GM23338 (cell line): ENCODE results near the gene ABCC5.

Experiments used
- CREB1 ChIP-seq: fragments of 250-450 bp; sonication (Bioruptor Pico); IDR thresholded peaks from 2 replicates; pipeline ENCODE4 v1.5.0; 2020; ENCODE audit warnings: low read depth, mild to moderate bottlenecking, moderate library complexity
- EZH2 ChIP-seq: fragments of 200-600 bp; sonication (generic); IDR thresholded peaks from one replicate; pipeline ENCODE4 v1.8.0; 2017; ENCODE audit warnings: antibody characterized with exemption, mild to moderate bottlenecking, low read depth; ENCODE audit not compliant: unreplicated experiment
- EZH2phosphoT487 ChIP-seq: fragments of 200-600 bp; sonication (generic); IDR thresholded peaks from one replicate; pipeline ENCODE4 v1.8.1; 2018; ENCODE audit warnings: antibody characterized with exemption; ENCODE audit not compliant: unreplicated experiment
- NANOG ChIP-seq: IDR thresholded peaks from 2 replicates; pipeline ENCODE4 v1.6.1; 2016; ENCODE audit warnings: antibody characterized with exemption, borderline replicate concordance
- POLR2AphosphoS5 ChIP-seq: IDR thresholded peaks from 2 replicates; pipeline ENCODE4 v1.6.1; 2016; ENCODE audit warnings: antibody characterized with exemption, low read depth
- STAT1 ChIP-seq: IDR thresholded peaks from one replicate; pipeline ENCODE4 v1.6.1; 2016; ENCODE audit warnings: antibody characterized with exemption; ENCODE audit not compliant: unreplicated experiment
- ZNF331 ChIP-seq: fragments of 250-450 bp; sonication (Bioruptor Pico); IDR thresholded peaks from 2 replicates; pipeline ENCODE4 v1.5.0; 2020; ENCODE audit warnings: low read depth, mild to moderate bottlenecking, moderate library complexity
- TF ChIP-seq, protein P1 (sequence below), 2 experiments: fragments of 200-600 bp in 1 of 2; sonication (generic) in 1 of 2; conservative IDR thresholded peaks; 2 replicates each; pipeline versions ENCODE4 v1.5.1 to v1.6.1; 2016 to 2017; ENCODE audit warnings: antibody characterized with exemption in 2 of 2, low read depth in 2 of 2, mild to moderate bottlenecking in 2 of 2, moderate library complexity in 1 of 2
- TF ChIP-seq, protein P2 (sequence below): IDR thresholded peaks from one replicate; pipeline ENCODE4 v1.6.1; 2018; ENCODE audit warnings: antibody characterized with exemption; ENCODE audit not compliant: unreplicated experiment
- TF ChIP-seq, protein P3 (sequence below): fragments of 250-450 bp; sonication (Bioruptor Pico); IDR thresholded peaks from 2 replicates; pipeline ENCODE4 v1.5.0; 2020; ENCODE audit warnings: mild to moderate bottlenecking, moderate library complexity
- TF ChIP-seq, protein P4 (sequence below): IDR thresholded peaks from 2 replicates; pipeline ENCODE4 v1.6.1; 2016; ENCODE audit warnings: antibody characterized with exemption

DNA sequence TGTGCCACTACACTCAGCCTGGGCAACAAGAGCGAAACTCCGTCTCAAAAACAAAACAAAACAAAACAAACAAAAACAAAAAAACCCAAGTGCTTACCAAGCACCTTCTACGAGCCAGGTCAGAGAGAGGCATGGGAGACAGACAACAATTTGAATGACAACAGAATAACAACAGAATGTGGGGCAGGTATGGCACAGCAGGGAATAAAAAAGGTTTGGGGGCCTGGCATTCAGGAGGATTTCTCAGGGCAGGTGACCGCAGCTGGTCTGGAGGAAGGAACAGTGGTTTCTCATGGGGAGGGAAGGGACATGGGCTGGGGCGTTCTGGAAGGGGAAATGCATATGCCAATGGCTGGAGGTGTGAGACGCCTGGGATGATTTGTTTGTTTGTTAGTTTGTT, 110.5 kb downstream of the ABCC5 start:
- TF ChIP-seq POLR2AphosphoS5 (no peak), EZH2 (no peak), CREB1 (no peak), ZNF331 (CRISPR knock-in tag) (no peak), NANOG (no peak), EZH2phosphoT487 (no peak), STAT1 (no peak)
- TF ChIP-seq, protein P1, sequence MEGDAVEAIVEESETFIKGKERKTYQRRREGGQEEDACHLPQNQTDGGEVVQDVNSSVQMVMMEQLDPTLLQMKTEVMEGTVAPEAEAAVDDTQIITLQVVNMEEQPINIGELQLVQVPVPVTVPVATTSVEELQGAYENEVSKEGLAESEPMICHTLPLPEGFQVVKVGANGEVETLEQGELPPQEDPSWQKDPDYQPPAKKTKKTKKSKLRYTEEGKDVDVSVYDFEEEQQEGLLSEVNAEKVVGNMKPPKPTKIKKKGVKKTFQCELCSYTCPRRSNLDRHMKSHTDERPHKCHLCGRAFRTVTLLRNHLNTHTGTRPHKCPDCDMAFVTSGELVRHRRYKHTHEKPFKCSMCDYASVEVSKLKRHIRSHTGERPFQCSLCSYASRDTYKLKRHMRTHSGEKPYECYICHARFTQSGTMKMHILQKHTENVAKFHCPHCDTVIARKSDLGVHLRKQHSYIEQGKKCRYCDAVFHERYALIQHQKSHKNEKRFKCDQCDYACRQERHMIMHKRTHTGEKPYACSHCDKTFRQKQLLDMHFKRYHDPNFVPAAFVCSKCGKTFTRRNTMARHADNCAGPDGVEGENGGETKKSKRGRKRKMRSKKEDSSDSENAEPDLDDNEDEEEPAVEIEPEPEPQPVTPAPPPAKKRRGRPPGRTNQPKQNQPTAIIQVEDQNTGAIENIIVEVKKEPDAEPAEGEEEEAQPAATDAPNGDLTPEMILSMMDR (conservative IDR thresholded peaks at IDR 0.05; ENCODE audit: low read depth in 2 of 2) = no peak
- TF ChIP-seq, protein P2, sequence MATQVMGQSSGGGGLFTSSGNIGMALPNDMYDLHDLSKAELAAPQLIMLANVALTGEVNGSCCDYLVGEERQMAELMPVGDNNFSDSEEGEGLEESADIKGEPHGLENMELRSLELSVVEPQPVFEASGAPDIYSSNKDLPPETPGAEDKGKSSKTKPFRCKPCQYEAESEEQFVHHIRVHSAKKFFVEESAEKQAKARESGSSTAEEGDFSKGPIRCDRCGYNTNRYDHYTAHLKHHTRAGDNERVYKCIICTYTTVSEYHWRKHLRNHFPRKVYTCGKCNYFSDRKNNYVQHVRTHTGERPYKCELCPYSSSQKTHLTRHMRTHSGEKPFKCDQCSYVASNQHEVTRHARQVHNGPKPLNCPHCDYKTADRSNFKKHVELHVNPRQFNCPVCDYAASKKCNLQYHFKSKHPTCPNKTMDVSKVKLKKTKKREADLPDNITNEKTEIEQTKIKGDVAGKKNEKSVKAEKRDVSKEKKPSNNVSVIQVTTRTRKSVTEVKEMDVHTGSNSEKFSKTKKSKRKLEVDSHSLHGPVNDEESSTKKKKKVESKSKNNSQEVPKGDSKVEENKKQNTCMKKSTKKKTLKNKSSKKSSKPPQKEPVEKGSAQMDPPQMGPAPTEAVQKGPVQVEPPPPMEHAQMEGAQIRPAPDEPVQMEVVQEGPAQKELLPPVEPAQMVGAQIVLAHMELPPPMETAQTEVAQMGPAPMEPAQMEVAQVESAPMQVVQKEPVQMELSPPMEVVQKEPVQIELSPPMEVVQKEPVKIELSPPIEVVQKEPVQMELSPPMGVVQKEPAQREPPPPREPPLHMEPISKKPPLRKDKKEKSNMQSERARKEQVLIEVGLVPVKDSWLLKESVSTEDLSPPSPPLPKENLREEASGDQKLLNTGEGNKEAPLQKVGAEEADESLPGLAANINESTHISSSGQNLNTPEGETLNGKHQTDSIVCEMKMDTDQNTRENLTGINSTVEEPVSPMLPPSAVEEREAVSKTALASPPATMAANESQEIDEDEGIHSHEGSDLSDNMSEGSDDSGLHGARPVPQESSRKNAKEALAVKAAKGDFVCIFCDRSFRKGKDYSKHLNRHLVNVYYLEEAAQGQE = no peak
- TF ChIP-seq, protein P3, sequence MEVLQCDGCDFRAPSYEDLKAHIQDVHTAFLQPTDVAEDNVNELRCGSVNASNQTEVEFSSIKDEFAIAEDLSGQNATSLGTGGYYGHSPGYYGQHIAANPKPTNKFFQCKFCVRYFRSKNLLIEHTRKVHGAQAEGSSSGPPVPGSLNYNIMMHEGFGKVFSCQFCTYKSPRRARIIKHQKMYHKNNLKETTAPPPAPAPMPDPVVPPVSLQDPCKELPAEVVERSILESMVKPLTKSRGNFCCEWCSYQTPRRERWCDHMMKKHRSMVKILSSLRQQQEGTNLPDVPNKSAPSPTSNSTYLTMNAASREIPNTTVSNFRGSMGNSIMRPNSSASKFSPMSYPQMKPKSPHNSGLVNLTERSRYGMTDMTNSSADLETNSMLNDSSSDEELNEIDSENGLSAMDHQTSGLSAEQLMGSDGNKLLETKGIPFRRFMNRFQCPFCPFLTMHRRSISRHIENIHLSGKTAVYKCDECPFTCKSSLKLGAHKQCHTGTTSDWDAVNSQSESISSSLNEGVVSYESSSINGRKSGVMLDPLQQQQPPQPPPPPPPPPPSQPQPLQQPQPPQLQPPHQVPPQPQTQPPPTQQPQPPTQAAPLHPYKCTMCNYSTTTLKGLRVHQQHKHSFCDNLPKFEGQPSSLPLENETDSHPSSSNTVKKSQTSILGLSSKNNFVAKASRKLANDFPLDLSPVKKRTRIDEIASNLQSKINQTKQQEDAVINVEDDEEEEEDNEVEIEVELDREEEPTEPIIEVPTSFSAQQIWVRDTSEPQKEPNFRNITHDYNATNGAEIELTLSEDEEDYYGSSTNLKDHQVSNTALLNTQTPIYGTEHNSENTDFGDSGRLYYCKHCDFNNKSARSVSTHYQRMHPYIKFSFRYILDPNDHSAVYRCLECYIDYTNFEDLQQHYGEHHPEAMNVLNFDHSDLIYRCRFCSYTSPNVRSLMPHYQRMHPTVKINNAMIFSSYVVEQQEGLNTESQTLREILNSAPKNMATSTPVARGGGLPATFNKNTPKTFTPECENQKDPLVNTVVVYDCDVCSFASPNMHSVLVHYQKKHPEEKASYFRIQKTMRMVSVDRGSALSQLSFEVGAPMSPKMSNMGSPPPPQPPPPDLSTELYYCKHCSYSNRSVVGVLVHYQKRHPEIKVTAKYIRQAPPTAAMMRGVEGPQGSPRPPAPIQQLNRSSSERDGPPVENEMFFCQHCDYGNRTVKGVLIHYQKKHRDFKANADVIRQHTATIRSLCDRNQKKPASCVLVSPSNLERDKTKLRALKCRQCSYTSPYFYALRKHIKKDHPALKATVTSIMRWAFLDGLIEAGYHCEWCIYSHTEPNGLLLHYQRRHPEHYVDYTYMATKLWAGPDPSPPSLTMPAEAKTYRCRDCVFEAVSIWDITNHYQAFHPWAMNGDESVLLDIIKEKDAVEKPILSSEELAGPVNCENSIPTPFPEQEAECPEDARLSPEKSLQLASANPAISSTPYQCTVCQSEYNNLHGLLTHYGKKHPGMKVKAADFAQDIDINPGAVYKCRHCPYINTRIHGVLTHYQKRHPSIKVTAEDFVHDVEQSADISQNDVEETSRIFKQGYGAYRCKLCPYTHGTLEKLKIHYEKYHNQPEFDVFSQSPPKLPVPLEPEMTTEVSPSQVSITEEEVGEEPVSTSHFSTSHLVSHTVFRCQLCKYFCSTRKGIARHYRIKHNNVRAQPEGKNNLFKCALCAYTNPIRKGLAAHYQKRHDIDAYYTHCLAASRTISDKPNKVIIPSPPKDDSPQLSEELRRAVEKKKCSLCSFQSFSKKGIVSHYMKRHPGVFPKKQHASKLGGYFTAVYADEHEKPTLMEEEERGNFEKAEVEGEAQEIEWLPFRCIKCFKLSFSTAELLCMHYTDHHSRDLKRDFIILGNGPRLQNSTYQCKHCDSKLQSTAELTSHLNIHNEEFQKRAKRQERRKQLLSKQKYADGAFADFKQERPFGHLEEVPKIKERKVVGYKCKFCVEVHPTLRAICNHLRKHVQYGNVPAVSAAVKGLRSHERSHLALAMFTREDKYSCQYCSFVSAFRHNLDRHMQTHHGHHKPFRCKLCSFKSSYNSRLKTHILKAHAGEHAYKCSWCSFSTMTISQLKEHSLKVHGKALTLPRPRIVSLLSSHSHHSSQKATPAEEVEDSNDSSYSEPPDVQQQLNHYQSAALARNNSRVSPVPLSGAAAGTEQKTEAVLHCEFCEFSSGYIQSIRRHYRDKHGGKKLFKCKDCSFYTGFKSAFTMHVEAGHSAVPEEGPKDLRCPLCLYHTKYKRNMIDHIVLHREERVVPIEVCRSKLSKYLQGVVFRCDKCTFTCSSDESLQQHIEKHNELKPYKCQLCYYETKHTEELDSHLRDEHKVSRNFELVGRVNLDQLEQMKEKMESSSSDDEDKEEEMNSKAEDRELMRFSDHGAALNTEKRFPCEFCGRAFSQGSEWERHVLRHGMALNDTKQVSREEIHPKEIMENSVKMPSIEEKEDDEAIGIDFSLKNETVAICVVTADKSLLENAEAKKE = no peak
- TF ChIP-seq, protein P4, sequence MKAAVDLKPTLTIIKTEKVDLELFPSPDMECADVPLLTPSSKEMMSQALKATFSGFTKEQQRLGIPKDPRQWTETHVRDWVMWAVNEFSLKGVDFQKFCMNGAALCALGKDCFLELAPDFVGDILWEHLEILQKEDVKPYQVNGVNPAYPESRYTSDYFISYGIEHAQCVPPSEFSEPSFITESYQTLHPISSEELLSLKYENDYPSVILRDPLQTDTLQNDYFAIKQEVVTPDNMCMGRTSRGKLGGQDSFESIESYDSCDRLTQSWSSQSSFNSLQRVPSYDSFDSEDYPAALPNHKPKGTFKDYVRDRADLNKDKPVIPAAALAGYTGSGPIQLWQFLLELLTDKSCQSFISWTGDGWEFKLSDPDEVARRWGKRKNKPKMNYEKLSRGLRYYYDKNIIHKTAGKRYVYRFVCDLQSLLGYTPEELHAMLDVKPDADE = no peak
